Measurements from ENCODE around the gene SLC20A1.

Gene SLC20A1

GRCh38 chr2:112644155-112644932 lies 1.4 kb upstream of the SLC20A1 start:
- peak; percentile 3; the same call in 1 of the 3 replicates for ATAC-seq
- TF ChIP-seq GLIS3 (CRISPR knock-in tag; IDR thresholded peaks at IDR 0.05) = no peak
- TF ChIP-seq POU6F1 (CRISPR knock-in tag; IDR thresholded peaks at IDR 0.05; ENCODE audit: borderline replicate concordance, low read depth) = no peak
- TF ChIP-seq ISL1 (CRISPR knock-in tag; IDR thresholded peaks at IDR 0.05) = no peak
- no peak for TF ChIP-seq TCF4 (CRISPR knock-in tag; IDR thresholded peaks at IDR 0.05; ENCODE audit: borderline replicate concordance)
- no peak for TF ChIP-seq ZNF8 (CRISPR knock-in tag; IDR thresholded peaks at IDR 0.05)
- TF ChIP-seq ZNF70 (CRISPR knock-in tag; IDR thresholded peaks at IDR 0.05) = no peak

- TF ChIP-seq BACH2 (CRISPR knock-in tag; IDR thresholded peaks at IDR 0.05; ENCODE audit: borderline replicate concordance) = no peak
- TF ChIP-seq ISL1 (CRISPR knock-in tag; IDR thresholded peaks at IDR 0.05) = no peak
- TF ChIP-seq, protein P1, sequence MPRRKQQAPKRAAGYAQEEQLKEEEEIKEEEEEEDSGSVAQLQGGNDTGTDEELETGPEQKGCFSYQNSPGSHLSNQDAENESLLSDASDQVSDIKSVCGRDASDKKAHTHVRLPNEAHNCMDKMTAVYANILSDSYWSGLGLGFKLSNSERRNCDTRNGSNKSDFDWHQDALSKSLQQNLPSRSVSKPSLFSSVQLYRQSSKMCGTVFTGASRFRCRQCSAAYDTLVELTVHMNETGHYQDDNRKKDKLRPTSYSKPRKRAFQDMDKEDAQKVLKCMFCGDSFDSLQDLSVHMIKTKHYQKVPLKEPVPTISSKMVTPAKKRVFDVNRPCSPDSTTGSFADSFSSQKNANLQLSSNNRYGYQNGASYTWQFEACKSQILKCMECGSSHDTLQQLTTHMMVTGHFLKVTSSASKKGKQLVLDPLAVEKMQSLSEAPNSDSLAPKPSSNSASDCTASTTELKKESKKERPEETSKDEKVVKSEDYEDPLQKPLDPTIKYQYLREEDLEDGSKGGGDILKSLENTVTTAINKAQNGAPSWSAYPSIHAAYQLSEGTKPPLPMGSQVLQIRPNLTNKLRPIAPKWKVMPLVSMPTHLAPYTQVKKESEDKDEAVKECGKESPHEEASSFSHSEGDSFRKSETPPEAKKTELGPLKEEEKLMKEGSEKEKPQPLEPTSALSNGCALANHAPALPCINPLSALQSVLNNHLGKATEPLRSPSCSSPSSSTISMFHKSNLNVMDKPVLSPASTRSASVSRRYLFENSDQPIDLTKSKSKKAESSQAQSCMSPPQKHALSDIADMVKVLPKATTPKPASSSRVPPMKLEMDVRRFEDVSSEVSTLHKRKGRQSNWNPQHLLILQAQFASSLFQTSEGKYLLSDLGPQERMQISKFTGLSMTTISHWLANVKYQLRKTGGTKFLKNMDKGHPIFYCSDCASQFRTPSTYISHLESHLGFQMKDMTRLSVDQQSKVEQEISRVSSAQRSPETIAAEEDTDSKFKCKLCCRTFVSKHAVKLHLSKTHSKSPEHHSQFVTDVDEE (CRISPR knock-in tag; IDR thresholded peaks at IDR 0.05) = no peak
- no peak for TF ChIP-seq ZFP3 (CRISPR knock-in tag; IDR thresholded peaks at IDR 0.05)
- TF ChIP-seq ARNTL (CRISPR knock-in tag; IDR thresholded peaks at IDR 0.05; ENCODE audit: borderline replicate concordance, low read depth) = no peak
- TF ChIP-seq SNAI2 (CRISPR knock-in tag; IDR thresholded peaks at IDR 0.05) = no peak
- TF ChIP-seq PATZ1 (CRISPR knock-in tag; IDR thresholded peaks at IDR 0.05; ENCODE audit: borderline replicate concordance) = no peak
- TF ChIP-seq ZNF70 (CRISPR knock-in tag; IDR thresholded peaks at IDR 0.05) = no peak
- TF ChIP-seq, protein P2, sequence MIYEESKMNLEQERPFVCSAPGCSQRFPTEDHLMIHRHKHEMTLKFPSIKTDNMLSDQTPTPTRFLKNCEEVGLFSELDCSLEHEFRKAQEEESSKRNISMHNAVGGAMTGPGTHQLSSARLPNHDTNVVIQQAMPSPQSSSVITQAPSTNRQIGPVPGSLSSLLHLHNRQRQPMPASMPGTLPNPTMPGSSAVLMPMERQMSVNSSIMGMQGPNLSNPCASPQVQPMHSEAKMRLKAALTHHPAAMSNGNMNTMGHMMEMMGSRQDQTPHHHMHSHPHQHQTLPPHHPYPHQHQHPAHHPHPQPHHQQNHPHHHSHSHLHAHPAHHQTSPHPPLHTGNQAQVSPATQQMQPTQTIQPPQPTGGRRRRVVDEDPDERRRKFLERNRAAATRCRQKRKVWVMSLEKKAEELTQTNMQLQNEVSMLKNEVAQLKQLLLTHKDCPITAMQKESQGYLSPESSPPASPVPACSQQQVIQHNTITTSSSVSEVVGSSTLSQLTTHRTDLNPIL (CRISPR knock-in tag; IDR thresholded peaks at IDR 0.05; ENCODE audit: low read depth) = no peak
- no peak for TF ChIP-seq CSDC2 (CRISPR knock-in tag; IDR thresholded peaks at IDR 0.05)
- TF ChIP-seq ESRRG (CRISPR knock-in tag; IDR thresholded peaks at IDR 0.05) = no peak
- TF ChIP-seq TOX (CRISPR knock-in tag; IDR thresholded peaks at IDR 0.05; ENCODE audit: borderline replicate concordance) = no peak
- no peak for TF ChIP-seq POU6F1 (CRISPR knock-in tag; IDR thresholded peaks at IDR 0.05; ENCODE audit: borderline replicate concordance, low read depth)
- TF ChIP-seq ZFP30 (CRISPR knock-in tag; IDR thresholded peaks at IDR 0.05) = no peak
- no peak for TF ChIP-seq PPARA (CRISPR knock-in tag; IDR thresholded peaks at IDR 0.05; ENCODE audit: borderline replicate concordance)
- TF ChIP-seq OSR1 (CRISPR knock-in tag; IDR thresholded peaks at IDR 0.05) = no peak
- no peak for TF ChIP-seq ZNF8 (CRISPR knock-in tag; IDR thresholded peaks at IDR 0.05)
- TF ChIP-seq RARB (CRISPR knock-in tag; IDR thresholded peaks at IDR 0.05) = no peak
- ATAC-seq = peak; percentile 4; the same call in 2 of the 3 replicates
Observed at GRCh38 chr2:112644933-112645309, 818 bp upstream of the SLC20A1 start.
